ENCODE measurements around the gene MYD88. TPM values are rescaled to one million over a fixed set of nuclear protein-coding genes. Genes with fewer than 3 reads are reported as not detected.

MYD88 gene
- total RNA-seq = 7.5 and 8.8 TPM in 2 replicates

DNA sequence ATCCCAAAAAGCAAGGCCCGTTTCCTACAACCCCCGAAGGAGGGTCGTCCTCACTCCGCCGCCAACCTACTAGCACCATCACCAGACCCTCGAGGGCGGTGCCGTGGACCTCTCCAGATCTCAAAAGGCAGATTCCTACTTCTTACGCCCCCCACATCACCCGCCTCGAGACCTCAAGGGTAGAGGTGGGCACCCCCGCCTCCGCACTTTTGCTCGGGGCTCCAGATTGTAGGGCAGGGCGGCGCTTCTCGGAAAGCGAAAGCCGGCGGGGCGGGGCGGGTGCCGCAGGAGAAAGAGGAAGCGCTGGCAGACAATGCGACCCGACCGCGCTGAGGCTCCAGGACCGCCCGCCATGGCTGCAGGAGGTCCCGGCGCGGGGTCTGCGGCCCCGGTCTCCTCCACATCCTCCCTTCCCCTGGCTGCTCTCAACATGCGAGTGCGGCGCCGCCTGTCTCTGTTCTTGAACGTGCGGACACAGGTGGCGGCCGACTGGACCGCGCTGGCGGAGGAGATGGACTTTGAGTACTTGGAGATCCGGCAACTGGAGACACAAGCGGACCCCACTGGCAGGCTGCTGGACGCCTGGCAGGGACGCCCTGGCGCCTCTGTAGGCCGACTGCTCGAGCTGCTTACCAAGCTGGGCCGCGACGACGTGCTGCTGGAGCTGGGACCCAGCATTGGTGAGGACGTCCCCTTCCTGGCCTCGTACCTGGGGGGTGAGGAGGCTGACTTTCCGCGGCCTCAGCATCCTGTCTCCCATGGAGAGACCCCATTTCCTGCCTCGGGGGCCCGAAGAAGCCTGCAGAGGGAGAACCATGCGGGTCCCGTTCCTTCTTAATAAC is at the start of gene MYD88:
MYD88 (plus strand) TSS at position 313 of the 842 bp plus-strand sequence; CDS start at position 353, 40 bp downstream.

DNA sequence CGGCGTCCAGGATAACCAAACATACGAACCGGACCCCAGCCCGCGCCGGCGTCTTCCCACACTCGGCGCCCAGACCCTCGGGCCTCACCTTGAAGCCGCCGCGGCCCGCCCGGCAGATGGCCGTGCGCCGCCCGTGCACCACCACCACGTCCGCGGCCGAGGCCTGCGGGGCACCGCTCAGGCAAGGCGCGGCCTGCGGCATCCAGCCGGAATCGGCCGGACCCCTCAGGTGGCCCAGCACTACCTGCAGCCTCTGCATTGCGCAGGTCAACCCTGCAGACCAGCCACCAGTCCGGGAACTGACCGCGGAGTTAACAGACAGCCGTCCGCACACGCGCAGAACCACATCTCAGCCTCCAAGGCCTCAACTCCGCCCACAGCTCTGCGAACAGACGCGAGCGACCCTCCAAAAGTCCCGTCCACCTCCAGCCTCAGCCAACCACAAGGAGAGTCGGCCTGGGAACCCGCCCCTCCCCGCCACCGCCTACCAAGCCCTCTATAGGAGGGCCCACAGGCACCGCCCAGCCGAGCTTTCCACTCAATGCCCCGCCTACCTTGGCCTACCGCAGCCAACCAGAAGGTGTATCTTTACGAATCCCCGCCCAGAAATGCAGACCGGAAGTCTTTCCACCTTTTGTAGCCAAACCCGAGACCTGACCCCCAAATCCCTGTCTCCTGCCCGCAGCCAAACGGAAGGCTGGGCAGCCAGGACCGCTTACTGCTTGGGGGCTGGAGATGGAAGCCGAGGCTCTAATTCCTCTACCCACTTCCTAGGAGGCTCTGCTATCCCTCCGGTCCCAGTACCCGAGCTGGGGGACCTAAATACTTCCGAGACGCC is 1.5 kb upstream of the MYD88 start, which contains the start of gene ACAA1:
ACAA1 (minus strand) TSS at position 351 of the 838 bp plus-strand sequence; CDS start at position 259, 92 bp downstream.

DNA sequence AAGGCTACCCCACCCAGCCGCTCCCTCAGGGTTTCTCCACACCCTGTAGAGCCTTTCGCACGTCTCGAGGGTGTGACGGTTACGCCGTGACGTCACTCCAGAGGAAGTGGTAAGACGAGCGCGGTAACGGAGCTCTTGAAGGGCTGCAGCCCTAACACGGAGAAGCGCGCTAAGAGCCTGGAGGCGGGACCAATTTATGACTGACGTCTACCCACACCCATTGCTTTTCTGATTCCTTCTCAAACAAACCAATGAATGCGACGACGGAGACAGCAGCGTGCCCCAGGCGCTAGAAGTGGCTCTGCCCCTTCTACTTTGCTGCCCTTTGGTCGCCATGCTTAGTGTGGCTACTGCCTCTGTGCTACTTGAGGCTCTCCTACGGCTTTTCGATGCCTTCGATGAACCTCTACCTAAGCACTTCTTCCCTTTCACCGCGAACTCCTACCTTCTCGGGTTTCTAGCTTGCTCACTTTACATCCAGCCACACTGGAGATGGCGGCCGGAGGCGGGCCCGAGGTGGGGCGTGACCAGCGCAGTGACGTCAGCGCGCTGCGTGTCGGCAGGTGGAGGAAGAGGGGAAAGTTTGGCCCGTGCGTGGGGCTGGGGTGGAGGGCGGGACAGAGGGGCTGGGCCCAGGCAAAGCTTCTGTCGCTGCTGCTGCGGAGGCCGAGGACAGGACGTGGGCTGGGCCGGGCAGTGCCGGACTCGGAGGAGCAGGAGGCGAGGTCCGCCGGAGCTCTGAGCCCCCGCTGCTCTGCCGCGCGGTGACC is 26.7 kb downstream of the MYD88 start, which contains the start of gene OXSR1:
OXSR1 (plus strand) TSS at position 586 of the 770 bp plus-strand sequence. CDS start 340 bp downstream, outside the sequence.

Other genes starting within 250 kb of the MYD88 start
- 8.7 and 12.0 TPM in 2 replicates for gene VILL, start 147.9 kb upstream of the MYD88 start, total RNA-seq
- 31.8 and 38.0 TPM in 2 replicates for gene PLCD1, start 109.0 kb upstream of the MYD88 start, total RNA-seq
- gene DLEC1, start 99.5 kb upstream of the MYD88 start, total RNA-seq = 0.09 and 0.16 TPM in 2 replicates
- gene ACAA1, start 1.5 kb upstream of the MYD88 start, total RNA-seq = 54.1 and 66.0 TPM in 2 replicates
- gene OXSR1, start 26.9 kb downstream of the MYD88 start, total RNA-seq = 13.1 and 18.4 TPM in 2 replicates
- gene SLC22A13, start 127.2 kb downstream of the MYD88 start, total RNA-seq = under 0.01 and 0.09 TPM in 2 replicates
- gene SLC22A14, start 143.6 kb downstream of the MYD88 start, total RNA-seq = under 0.01 and 0.17 TPM in 2 replicates
- 3.6 and 5.8 TPM in 2 replicates for gene XYLB, start 208.1 kb downstream of the MYD88 start, total RNA-seq

All from bronchial smooth muscle cell (primary cell).